Ovary (tissue), 9 donors: ENCODE measurements around the gene ATP2C2. TPM values are rescaled to one million over a fixed set of nuclear protein-coding genes. Genes with fewer than 3 reads are reported as not detected.
A peak's percentile ranks its signal among the peaks of the same experiment; 100 is the strongest.

Experiments
- DNase-seq, 5 donors: peaks; one replicate each; pipeline ENCODE4 v3.0.0-alpha.2; 2019 to 2020
- H3K27ac ChIP-seq, 2 donors: fragments of 200-600 bp; one replicate each; pipeline versions ENCODE4 v1.5.1 to v1.8.0; 2019 to 2022
- H3K27me3 ChIP-seq: fragments of 200-600 bp; one replicate; pipeline ENCODE4 v1.8.0; 2022
- H3K36me3 ChIP-seq: fragments of 200-600 bp; sonication (generic); one replicate; pipeline ENCODE4 v1.5.1; 2019
- H3K4me1 ChIP-seq: one replicate; pipeline ENCODE4 v1.8.1; 2013; ENCODE audit warnings: mild to moderate bottlenecking, moderate library complexity; ENCODE audit not compliant: insufficient read depth
- H3K4me3 ChIP-seq: fragments of 200-600 bp; sonication (generic); one replicate; pipeline ENCODE4 v1.5.1; 2017
- H3K9me3 ChIP-seq, 2 donors: fragments of 200-600 bp in 1 of 2; sonication (generic) in 1 of 2; one replicate each; pipeline versions ENCODE4 v1.5.1 to v1.8.1; 2013 to 2019; ENCODE audit warnings: mild to moderate bottlenecking in 1 of 2, moderate library complexity in 1 of 2
- CTCF ChIP-seq, 3 donors: fragments of 450-650 bp in 2 of 3; fragments of 200-600 bp in 1 of 3; IDR thresholded peaks; one replicate each; pipeline versions ENCODE4 v1.5.1 to v1.8.0; 2016 to 2022; ENCODE audit warnings: antibody characterized with exemption in 3 of 3, mild to moderate bottlenecking in 1 of 3
- EP300 ChIP-seq: sonication (generic); formaldehyde crosslinking; IDR thresholded peaks from one replicate; pipeline ENCODE4 v1.6.1; 2017; ENCODE audit warnings: antibody characterized with exemption
- POLR2A ChIP-seq: fragments of 450-650 bp; IDR thresholded peaks from one replicate; pipeline ENCODE4 v1.6.1; 2017; ENCODE audit warnings: antibody characterized with exemption, mild to moderate bottlenecking, moderate library complexity
- WGBS, 3 donors: extraction: QIAGEN DNeasy Blood & Tissue Kit in 1 of 3; methylation state at CpG; one replicate each; pipeline versions ENCODE4 v1.1.5 to v1.1.7; 2013 to 2017; 5-methylcytosine and 5-hydroxymethylcytosine counted together
- intact Hi-C, 4 donors: fragments of 100-400 bp; cut with DNase I; formaldehyde crosslinking; loops; one replicate each; pipeline versions ENCODE4 v1.11.0 to v1.15.1; 2022 to 2023
- polyA plus RNA-seq, 2 donors: library from polyadenylated mRNA; stranded (reverse); fragments of 200-250 nt in 1 of 2; fragments of 350-450 nt in 1 of 2; fragmentation: Illumina TruSeq in 1 of 2; extraction: RNeasy Lipid Tissue Mini Kit (QIAGEN cat#74804) in 1 of 2; gene quantifications; one replicate each; pipeline ENCODE4 v1.2.3, GENCODE V29; 2013 to 2014
- total RNA-seq, 7 donors: library from RNA; depleted of rRNA in 2 of 7; stranded (reverse); fragments of >200 nt in 2 of 7; fragmentation: NEBNext Ultra II Directional in 3 of 7; extraction: Animal tissue kit (Norgen Biotek cat#: 25700) in 3 of 7; gene quantifications; one replicate each; pipeline versions ENCODE4 v1.1.0 to v1.2.4, GENCODE V29; 2016 to 2023
- donor health status: DM: no; HTN: no; CAD: no; lungs with moderate emphysema.
- donor health status: DM: no; HTN: no; CAD: no.
- donor health status: Bipolar disorder and iron deficiency.
- donor health status: DM: yes; HTN: yes; CAD: no.
- donor health status: DM: no; HTN: no; CAD: no.
- donor health status: DM: yes; HTN: yes; CAD: no.

Gene ATP2C2
- total and polyA plus RNA-seq, 9 donors = 0.10 to 8.5 (median 1.3) TPM; not detected in 3

GRCh38 chr16:84497418-84498222 is 129.3 kb downstream of the ATP2C2 start:
- no peaks in the 10 kb centered on the region for H3K27me3 ChIP-seq
- WGBS, 3 donors = 84 to 88% (median 87%) methylated on average over 18 of the region's 18 CpGs
- H3K4me1 ChIP-seq = no peaks in the 10 kb centered on the region
- TF ChIP-seq EP300 = no peak
- TF ChIP-seq CTCF (IDR thresholded peaks at IDR 0.05) = no peak
- TF ChIP-seq POLR2A = no peak
- DNase-seq = peak in 1 of 5 donors; percentile 13
- no peaks in the 10 kb centered on the region for H3K36me3 ChIP-seq
- no peak overlapping the region for H3K4me3 ChIP-seq
- intact Hi-C loops = no loop called here
- H3K9me3 ChIP-seq = no peaks in the 10 kb centered on the region
- no peak overlapping the region for H3K27ac ChIP-seq

GRCh38 chr16:84498223-84498610 is 129.9 kb downstream of the ATP2C2 start:
- Histone ChIP-seq H3K27me3 (no peaks in the 10 kb centered on the region), H3K4me1 (no peaks in the 10 kb centered on the region), H3K27ac (no peak overlapping the region), H3K36me3 (no peaks in the 10 kb centered on the region), H3K4me3 (no peak overlapping the region), H3K9me3 (no peaks in the 10 kb centered on the region)
- TF ChIP-seq POLR2A (no peak), EP300 (no peak), CTCF (IDR thresholded peaks at IDR 0.05) (no peak)
- DNase-seq = no peak
- intact Hi-C loops = no loop called here
- 94 to 97% (median 94%) methylated on average over 2 of the region's 2 CpGs for WGBS, 3 donors

GRCh38 chr16:84498859-84499620 is 130.7 kb downstream of the ATP2C2 start:
- TF ChIP-seq EP300 (no peak), CTCF (IDR thresholded peaks at IDR 0.05) (no peak), POLR2A (no peak)
- intact Hi-C loops = no loop called here

GRCh38 chr16:84499638-84500037 is 131.3 kb downstream of the ATP2C2 start:
- Histone ChIP-seq H3K4me1 (peaks cover 5% of the 10 kb centered on the region), H3K27me3 (no peaks in the 10 kb centered on the region), H3K4me3 (no peak overlapping the region), H3K9me3 (no peaks in the 10 kb centered on the region), H3K36me3 (no peaks in the 10 kb centered on the region), H3K27ac (no peak overlapping the region)
- DNase-seq = peak in 2 of 5 donors; percentile 12 to 23
- no peak for TF ChIP-seq CTCF (IDR thresholded peaks at IDR 0.05)
- no peak for TF ChIP-seq EP300
- TF ChIP-seq POLR2A = no peak
- intact Hi-C loops = no loop called here
- WGBS, 3 donors = 87 to 95% (median 87%) methylated on average over 15 of the region's 15 CpGs

More at GRCh38 chr16:84498859-84499620, 130.7 kb downstream of the ATP2C2 start:
- Histone ChIP-seq H3K4me1 (peaks cover 5% of the 10 kb centered on the region), H3K9me3 (no peaks in the 10 kb centered on the region), H3K27me3 (no peaks in the 10 kb centered on the region), H3K27ac (no peak overlapping the region), H3K36me3 (no peaks in the 10 kb centered on the region), H3K4me3 (no peak overlapping the region)
- peak in 1 of 5 donors; percentile 15 for DNase-seq
- WGBS, 3 donors = 87 to 90% (median 89%) methylated on average over 13 of the region's 13 CpGs
